ENCODE measurements around the gene ZNF423. TPM values are rescaled to one million over a fixed set of nuclear protein-coding genes. Genes with fewer than 3 reads are reported as not detected.

Gene ZNF423
- total and polyA plus RNA-seq, 2 of the 13 experiments (the other 11 are each of a cell fraction or from before 2014, with no cell fraction given): 0.07 to 0.31 TPM

- ChIA-PET CTCF (ENCODE audit: low intra/inter-chr PET ratio, low total read pairs) (no interaction called here), POLR2A (no interaction called here)
- Histone ChIP-seq H3K79me2 (ENCODE audit: insufficient read depth, low read length) (no peaks in the 10 kb centered on the region), H3K36me3 (replicated peaks in 1 of 2; ENCODE audit: control insufficient read depth in 1 of 2, insufficient read depth in 2 of 2, low read length in 2 of 2) (no peaks in the 10 kb centered on the region), H2AFZ (ENCODE audit: low read length) (no peak overlapping the region), H3K27me3 (ENCODE audit: control insufficient read depth in 1 of 2, insufficient read depth in 2 of 2, low read length in 2 of 2) (no peaks in the 10 kb centered on the region), H3K4me3 (replicated peaks in 1 of 3; ENCODE audit: insufficient read depth in 1 of 3, low read depth in 2 of 3, low read length in 3 of 3) (no peak overlapping the region), H3K9ac (ENCODE audit: insufficient read depth, low read depth, low read length) (no peak overlapping the region), H4K20me1 (ENCODE audit: insufficient read depth, low read length) (no peaks in the 10 kb centered on the region), H3K27ac (ENCODE audit: extremely low read length, insufficient read depth, low read length) (no peak overlapping the region), H3K9me3 (ENCODE audit: low read length) (no peaks in the 10 kb centered on the region), H3K4me1 (ENCODE audit: insufficient read depth, low read length) (no peaks in the 10 kb centered on the region), H3K4me2 (ENCODE audit: low read depth, low read length) (no peak overlapping the region)
- in situ Hi-C loops (cut with HindIII; ENCODE audit: extremely low pct_ligation_motif_present, low pct_unique_long_range_greater_than_20kb): no loop called here
- intact Hi-C loops (cut with micrococcal nuclease; ENCODE audit: unreplicated experiment): no loop called here
- WGBS (ENCODE audit: low lambda C conversion rate): 25% methylated on average over 11 of the region's 11 CpGs
- no TSS peak for BruUV-seq (replicated peaks)
- DNase-seq (ENCODE audit: low spot score) (no peak), FAIRE-seq (no peak), ATAC-seq (no peak)
- TF ChIP-seq ZSCAN29 (CRISPR knock-in tag; conservative IDR thresholded peaks at IDR 0.05): no peak
- TF ChIP-seq NFKBIZ (CRISPR knock-in tag; IDR thresholded peaks at IDR 0.05): no peak
- TF ChIP-seq DZIP1 (CRISPR knock-in tag; IDR thresholded peaks at IDR 0.05): no peak
- no peak for TF ChIP-seq ZNF484 (CRISPR knock-in tag; IDR thresholded peaks at IDR 0.05; ENCODE audit: borderline replicate concordance, low read depth)
- TF ChIP-seq HNRNPUL1 (IDR thresholded peaks at IDR 0.05; ENCODE audit: low read depth, low read length): no peak
- TF ChIP-seq FIP1L1 (IDR thresholded peaks at IDR 0.05; ENCODE audit: borderline replicate concordance, insufficient read depth, low read depth, low read length): no peak
- no peak for TF ChIP-seq HMGXB4 (CRISPR knock-in tag; IDR thresholded peaks at IDR 0.05; ENCODE audit: borderline replicate concordance in 1 of 2, low read depth in 1 of 2)
- TF ChIP-seq ZNF282 (IDR thresholded peaks at IDR 0.05; ENCODE audit: partially characterized antibody): no peak
- no peak for TF ChIP-seq ZNF773 (CRISPR knock-in tag; IDR thresholded peaks at IDR 0.05; ENCODE audit: borderline replicate concordance)
- no peak for TF ChIP-seq ZNF652 (CRISPR knock-in tag; IDR thresholded peaks at IDR 0.05; ENCODE audit: borderline replicate concordance, low read depth)
- no peak for TF ChIP-seq ZFP41 (CRISPR knock-in tag; IDR thresholded peaks at IDR 0.05; ENCODE audit: borderline replicate concordance)
- no peak for TF ChIP-seq MAF1 (CRISPR knock-in tag; IDR thresholded peaks at IDR 0.05; ENCODE audit: borderline replicate concordance)
- TF ChIP-seq SP2 (CRISPR knock-in tag; IDR thresholded peaks at IDR 0.05): no peak
- TF ChIP-seq KLF15 (CRISPR knock-in tag; IDR thresholded peaks at IDR 0.05; ENCODE audit: borderline replicate concordance): no peak
- no peak for TF ChIP-seq USF2 (IDR thresholded peaks at IDR 0.05; ENCODE audit: low read depth, low read length)
- TF ChIP-seq USF2 (CRISPR knock-in tag; IDR thresholded peaks at IDR 0.05; ENCODE audit: borderline replicate concordance): no peak
These were observed 384.7 kb downstream of the ZNF423 start for GRCh38 chr16:49471038-49471727.

Measured in HepG2 (cell line).